Activated naive CD4-positive, alpha-beta T cell (primary cell): Measurements from ENCODE around the gene TFDP3.

ENCODE experiments used
- DNase-seq, 4 experiments: peaks; one replicate each; lab custom pipeline; 2025; lab: John Stamatoyannopoulos, UW

The TFDP3 gene

DNA sequence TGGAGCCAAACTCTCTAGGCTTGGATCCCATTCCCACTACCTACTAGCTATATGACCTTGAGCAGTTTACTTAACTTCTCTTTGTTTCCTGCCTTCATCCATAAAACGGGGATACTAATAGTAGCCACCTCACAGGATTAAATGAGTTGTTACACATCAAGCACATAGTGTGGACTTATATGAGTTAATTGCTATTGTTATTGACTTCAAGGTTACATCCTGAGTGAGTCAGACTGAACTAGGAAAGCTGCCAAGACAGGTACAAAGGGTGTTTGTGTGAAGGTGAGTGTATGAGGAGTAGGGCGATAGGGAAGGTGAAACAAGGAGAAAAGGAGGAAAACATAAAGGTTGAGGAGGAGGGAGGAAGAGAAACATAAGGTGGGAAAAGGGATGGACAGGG is 32.2 kb downstream of the TFDP3 start:
- DNase-seq = no peak

DNA sequence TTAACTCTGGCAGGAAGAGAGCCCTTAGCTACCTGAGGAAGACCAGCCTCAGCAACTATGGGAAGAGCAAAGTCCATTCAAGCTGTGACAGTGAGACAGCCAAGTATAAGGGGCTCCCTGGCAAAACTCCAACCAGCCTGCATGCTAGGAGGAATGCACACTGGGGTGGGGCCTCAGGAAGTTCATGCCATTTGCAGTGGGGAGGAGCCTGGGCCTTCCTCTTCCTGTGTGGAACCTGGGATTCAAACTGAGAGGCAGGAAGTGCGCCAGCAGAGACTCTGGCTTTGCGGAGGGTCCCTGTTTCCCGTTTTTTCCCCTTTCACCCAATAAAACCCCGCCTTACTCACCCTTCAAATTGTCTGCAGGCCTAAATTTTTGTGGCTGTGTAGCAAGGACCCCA is 33.0 kb downstream of the TFDP3 start:
- DNase-seq = no peak

DNA sequence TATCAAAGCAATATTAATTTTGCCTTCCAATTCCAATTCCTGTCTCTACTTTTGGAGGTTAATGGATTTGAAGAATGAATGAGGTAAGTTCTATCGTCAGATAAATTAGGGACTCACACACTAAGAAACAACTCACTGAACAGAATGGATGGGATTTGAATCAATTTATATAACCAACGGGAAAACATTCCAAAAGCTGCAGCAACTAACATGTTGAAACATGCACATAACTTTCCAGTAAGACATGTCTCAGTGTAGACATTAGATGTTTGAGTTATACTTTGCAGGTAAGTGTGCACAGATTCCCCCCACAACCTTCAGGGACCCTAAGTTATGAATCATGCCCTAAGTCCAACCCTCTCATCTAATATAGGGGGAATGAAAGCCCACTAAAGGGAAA is 34.3 kb downstream of the TFDP3 start:
- no peak for DNase-seq

DNA sequence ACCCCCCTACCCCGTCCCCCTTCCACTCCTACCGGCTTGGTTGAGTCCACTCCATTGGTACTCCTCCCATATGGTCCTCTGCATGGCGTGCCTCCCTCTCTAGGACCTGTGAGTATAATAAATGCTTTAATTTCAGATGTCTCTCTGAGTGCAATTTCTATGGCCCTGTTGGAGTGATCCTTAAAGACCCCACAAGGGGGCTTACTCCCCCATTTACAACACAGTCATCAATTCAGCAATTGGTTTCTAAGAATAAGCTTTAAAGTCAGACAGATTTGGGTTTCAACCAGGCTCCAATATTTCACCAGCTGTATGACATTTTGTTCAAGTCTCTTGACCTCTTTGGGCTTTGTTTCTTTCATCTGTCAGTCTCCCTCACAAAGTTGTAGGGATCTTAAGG is 38.7 kb downstream of the TFDP3 start:
- DNase-seq = no peak

DNA sequence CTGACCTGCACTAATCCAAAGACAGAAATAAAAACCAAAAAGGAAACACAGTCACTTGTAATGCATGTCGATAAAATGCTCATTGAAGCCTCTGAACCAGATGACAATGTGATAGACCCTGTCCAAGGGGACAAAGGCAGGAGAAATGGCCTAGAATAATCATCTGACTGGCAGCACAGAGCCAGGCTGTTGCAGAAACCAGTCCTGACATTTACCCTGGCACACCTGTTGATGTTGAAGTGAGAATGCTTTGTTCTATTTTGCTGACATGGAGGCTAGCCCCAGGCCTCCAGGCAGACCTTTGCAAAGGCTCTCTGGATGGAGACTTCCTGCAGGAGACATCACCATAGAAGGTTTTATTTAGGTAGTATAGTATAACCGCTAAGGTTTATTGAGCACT is 41.0 kb downstream of the TFDP3 start:
- DNase-seq = no peak

DNA sequence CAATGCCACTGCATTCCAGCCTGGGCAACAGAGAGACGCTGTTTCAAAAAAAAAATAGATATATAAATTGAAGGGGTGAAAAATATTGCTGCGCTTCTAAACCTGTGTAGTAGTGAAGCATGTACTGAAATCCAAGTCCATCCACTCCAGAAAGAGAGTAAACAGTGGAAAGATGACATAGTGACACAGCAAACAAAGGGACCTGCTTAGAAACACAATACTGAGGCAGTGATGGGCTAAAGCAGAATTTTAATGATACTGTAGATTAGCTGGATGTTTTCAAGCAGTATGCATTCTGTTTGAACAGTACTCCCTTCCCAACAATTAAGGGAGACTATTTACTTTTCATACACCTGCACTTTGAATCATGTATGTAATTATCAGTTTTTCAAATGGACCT is 42.5 kb downstream of the TFDP3 start:
- DNase-seq = no peak

DNA sequence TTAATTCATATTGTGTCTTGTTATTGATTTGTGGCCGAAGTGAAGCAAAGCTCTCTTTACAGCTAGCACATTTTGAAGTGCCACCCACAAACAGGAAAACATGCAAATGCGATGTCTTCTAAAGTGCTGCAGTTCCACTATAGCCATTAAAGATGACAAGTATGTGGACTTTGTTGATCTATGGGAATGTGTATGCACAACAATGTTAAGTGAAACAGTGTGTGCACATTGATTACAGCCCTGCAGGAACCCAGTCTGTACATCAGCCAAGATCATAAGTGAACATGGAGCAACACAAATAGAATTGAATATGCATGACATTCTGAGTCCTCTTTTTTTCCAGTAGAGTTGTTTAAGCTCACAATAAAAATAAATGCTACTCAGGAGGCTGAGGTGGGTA is 43.0 kb downstream of the TFDP3 start:
- DNase-seq = no peak

DNA sequence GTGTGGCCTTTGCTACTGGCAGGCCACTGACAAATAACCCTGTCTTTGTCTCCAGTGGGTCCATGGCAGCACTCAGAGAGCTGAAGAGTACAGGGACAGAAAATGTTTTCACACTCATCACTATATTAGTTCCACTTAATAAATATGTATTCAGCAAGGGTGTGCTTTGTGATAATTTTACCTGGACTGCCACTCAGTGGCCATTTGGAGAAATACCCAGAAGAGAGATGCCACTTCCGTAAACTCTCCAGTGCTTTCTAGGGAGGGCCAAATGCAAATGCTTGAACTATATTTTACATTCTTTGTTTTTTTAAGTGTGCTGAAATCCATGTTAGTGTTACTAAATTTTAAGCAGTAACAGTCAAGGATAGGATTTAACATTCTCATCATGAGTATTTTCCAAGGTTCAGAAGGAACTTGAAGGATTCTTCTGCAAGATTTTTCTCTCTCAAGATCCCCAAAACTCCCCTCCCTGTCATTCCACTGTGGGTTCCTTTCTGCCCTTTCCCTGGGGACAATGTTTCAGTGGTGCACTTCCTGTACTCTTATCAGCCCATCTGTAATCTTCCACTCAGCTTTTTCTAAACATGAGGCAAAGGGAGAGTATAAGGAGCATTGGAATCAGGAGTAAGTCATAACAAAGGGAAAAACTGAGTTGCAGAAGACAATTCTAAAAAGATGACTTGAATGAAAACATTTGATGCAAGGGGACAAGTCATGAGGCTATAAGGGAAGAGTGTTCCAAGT is 46.0 kb downstream of the TFDP3 start:
- no peak for DNase-seq
